Neuronal stem cell (in vitro differentiated cells): ENCODE results near the gene SYNE1.

Experiments
- DNase-seq: peaks from one replicate; pipeline ENCODE4 v3.0.0-alpha.2; 2013; ENCODE audit warnings: low spot score
- H2AFZ ChIP-seq: one replicate; pipeline ENCODE4 v1.6.1; 2013; ENCODE audit warnings: mild to moderate bottlenecking, low read length, inconsistent platforms
- H2AK5ac ChIP-seq: 2 replicates; pipeline ENCODE4 v1.6.1; 2013; ENCODE audit warnings: low read depth, mild to moderate bottlenecking, inconsistent platforms, low read length, moderate library complexity, mixed read lengths
- H2BK120ac ChIP-seq: 2 replicates; pipeline ENCODE4 v1.6.1; 2013; ENCODE audit warnings: low read depth, mild to moderate bottlenecking, inconsistent platforms, low read length, moderate library complexity, mixed read lengths
- H2BK12ac ChIP-seq: one replicate; pipeline ENCODE4 v1.6.1; 2013; ENCODE audit warnings: low read length, inconsistent platforms
- H2BK15ac ChIP-seq: 2 replicates; pipeline ENCODE4 v1.6.1; 2013; ENCODE audit warnings: mild to moderate bottlenecking, low read length, inconsistent platforms, mixed read lengths
- H2BK5ac ChIP-seq: one replicate; pipeline ENCODE4 v1.6.1; 2013; ENCODE audit warnings: inconsistent platforms, mild to moderate bottlenecking, low read length, moderate library complexity
- H3K14ac ChIP-seq: one replicate; pipeline ENCODE4 v1.6.1; 2013; ENCODE audit warnings: low read length, inconsistent platforms
- H3K18ac ChIP-seq: 2 replicates; pipeline ENCODE4 v1.6.1; 2013; ENCODE audit warnings: low read length, inconsistent platforms
- H3K23ac ChIP-seq: 2 replicates; pipeline ENCODE4 v1.6.1; 2013; ENCODE audit warnings: low read depth, mild to moderate bottlenecking, mixed read lengths, low read length, inconsistent platforms; ENCODE audit not compliant: poor library complexity
- H3K27ac ChIP-seq: replicated peaks from 3 replicates; pipeline ENCODE4 v1.5.1; 2013; ENCODE audit warnings: low read length, inconsistent platforms
- H3K27me3 ChIP-seq, 3 experiments: 2 replicates each; pipeline ENCODE4 v1.6.1; 2013; ENCODE audit warnings: low read length in 3 of 3, mild to moderate bottlenecking in 2 of 3, inconsistent platforms in 1 of 3, low read depth in 1 of 3, mixed read lengths in 1 of 3, moderate library complexity in 1 of 3; ENCODE audit not compliant: control insufficient read depth in 3 of 3, insufficient read depth in 3 of 3
- H3K36me3 ChIP-seq, 2 donors: replicated peaks in 1 of 2; 2 replicates each; pipeline ENCODE4 v1.6.1; 2013; ENCODE audit warnings: low read length in 2 of 2; ENCODE audit not compliant: control insufficient read depth in 2 of 2, insufficient read depth in 2 of 2
- H3K4ac ChIP-seq: 2 replicates; pipeline ENCODE4 v1.6.1; 2013; ENCODE audit warnings: inconsistent platforms, mild to moderate bottlenecking, low read length, moderate library complexity
- H3K4me1 ChIP-seq, 2 donors: 1 replicate in 1 of 2; 2 replicates in 1 of 2; pipeline ENCODE4 v1.6.1; 2013; ENCODE audit warnings: low read length in 2 of 2, low read depth in 1 of 2; ENCODE audit not compliant: control insufficient read depth in 2 of 2, insufficient read depth in 1 of 2
- H3K4me2 ChIP-seq: one replicate; pipeline ENCODE4 v1.6.1; 2013; ENCODE audit warnings: mild to moderate bottlenecking, low read length, inconsistent platforms; ENCODE audit not compliant: insufficient read depth, poor library complexity, severe bottlenecking
- H3K4me3 ChIP-seq, 2 donors: 2 replicates each; pipeline ENCODE4 v1.5.1; 2013; ENCODE audit warnings: low read length in 2 of 2, mild to moderate bottlenecking in 2 of 2, inconsistent platforms in 1 of 2, moderate library complexity in 1 of 2
- H3K79me1 ChIP-seq: one replicate; pipeline ENCODE4 v1.6.1; 2013; ENCODE audit warnings: low read depth, mild to moderate bottlenecking, inconsistent platforms, low read length, moderate library complexity
- H3K9ac ChIP-seq: one replicate; pipeline ENCODE4 v1.6.1; 2013; ENCODE audit warnings: mild to moderate bottlenecking, low read depth, low read length, inconsistent platforms; ENCODE audit not compliant: poor library complexity
- H3K9me3 ChIP-seq, 2 donors: replicated peaks in 1 of 2; 2 replicates each; pipeline versions ENCODE3 to v1.6.1; 2013; ENCODE audit warnings: low read length in 2 of 2, mild to moderate bottlenecking in 2 of 2, inconsistent platforms in 1 of 2, low read depth in 1 of 2, mixed read lengths in 1 of 2, moderate library complexity in 1 of 2; ENCODE audit not compliant: control insufficient read depth in 2 of 2, insufficient read depth in 1 of 2
- H4K8ac ChIP-seq: one replicate; pipeline ENCODE4 v1.6.1; 2013; ENCODE audit warnings: low read depth, mild to moderate bottlenecking, inconsistent platforms, low read length, moderate library complexity
- H4K91ac ChIP-seq: one replicate; pipeline ENCODE4 v1.6.1; 2013; ENCODE audit warnings: low read length, low read depth, mild to moderate bottlenecking, inconsistent platforms; ENCODE audit not compliant: poor library complexity
- WGBS, 2 donors: extraction: QIAGEN DNeasy Blood & Tissue Kit; methylation state at CpG; one replicate each; pipeline ENCODE4 v1.1.7; 2013; ENCODE audit warnings: missing lambda C conversion rate in 2 of 2, mixed read lengths in 1 of 2; ENCODE audit not compliant: insufficient read length in 2 of 2, insufficient replicate concordance in 1 of 2; ENCODE audit errors: extremely low coverage in 2 of 2; 5-methylcytosine and 5-hydroxymethylcytosine counted together

SYNE1 gene

DNA sequence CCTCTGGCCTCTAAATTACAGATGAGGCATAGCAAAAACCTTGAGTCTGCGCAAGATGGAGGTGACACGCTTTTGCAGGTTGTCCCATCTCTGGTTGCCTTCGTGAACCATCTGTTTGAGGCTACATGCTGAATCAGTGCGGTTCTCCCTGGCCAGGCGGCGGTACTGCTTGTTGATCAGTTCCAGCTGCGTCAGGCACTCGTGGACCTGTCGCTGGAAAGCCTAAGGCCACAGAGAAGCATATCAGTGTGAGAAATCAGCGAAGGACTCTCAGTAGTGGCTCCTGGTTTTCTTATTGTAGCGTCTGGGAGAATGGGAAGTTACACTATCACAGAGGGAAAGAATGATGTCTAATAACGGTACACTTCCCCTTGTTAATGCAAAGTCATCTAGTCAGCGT, 485.2 kb downstream of the SYNE1 start:
- no peak overlapping the region for H3K4ac ChIP-seq
- no peak for DNase-seq
- no peak overlapping the region for H3K14ac ChIP-seq
- no peak overlapping the region for H2AFZ ChIP-seq
- H3K9ac ChIP-seq = no peak overlapping the region
- no peak overlapping the region for H2AK5ac ChIP-seq
- no peak overlapping the region for H4K8ac ChIP-seq
- H2BK5ac ChIP-seq = no peak overlapping the region
- no peaks in the 10 kb centered on the region for H3K27me3 ChIP-seq
- H2BK15ac ChIP-seq = no peak overlapping the region
- no peak overlapping the region for H3K18ac ChIP-seq
- H3K27ac ChIP-seq = no peak overlapping the region
- no peak overlapping the region for H2BK120ac ChIP-seq
- no peak overlapping the region for H4K91ac ChIP-seq
- H3K4me2 ChIP-seq = no peak overlapping the region
- WGBS, 2 donors = no CpG with 5 or more reads among the region's 13 CpGs
- peak overlapping the region in 1 of 2 donors; percentile 56 for H3K4me3 ChIP-seq
- H3K79me1 ChIP-seq = no peaks in the 10 kb centered on the region
- no peaks in the 10 kb centered on the region for H3K4me1 ChIP-seq
- H3K23ac ChIP-seq = no peak overlapping the region
- H2BK12ac ChIP-seq = no peak overlapping the region
- H3K9me3 ChIP-seq = no peaks in the 10 kb centered on the region
- H3K36me3 ChIP-seq = no peaks in the 10 kb centered on the region

DNA sequence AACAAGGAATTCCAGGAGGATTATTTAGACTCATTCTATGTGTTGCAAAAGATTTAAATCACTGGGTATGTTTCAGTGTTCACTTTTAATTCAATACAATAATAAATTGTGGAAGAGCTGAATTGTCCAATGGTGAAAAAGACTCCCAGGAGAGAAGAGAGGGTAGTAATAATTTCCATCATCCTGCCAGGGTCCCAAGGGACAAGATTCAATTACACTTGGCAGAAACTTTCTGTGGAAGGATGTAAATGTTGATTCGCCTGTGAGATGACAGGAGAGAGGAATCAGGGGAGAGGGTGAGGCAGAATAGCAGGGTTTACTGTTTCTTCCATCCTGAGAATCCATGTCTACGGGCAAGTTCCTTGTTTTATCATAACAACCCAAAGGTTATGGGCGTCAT, 487.0 kb downstream of the SYNE1 start:
- no peak overlapping the region for H2BK5ac ChIP-seq
- H3K14ac ChIP-seq = no peak overlapping the region
- H3K9ac ChIP-seq = no peak overlapping the region
- no peaks in the 10 kb centered on the region for H3K27me3 ChIP-seq
- no peak overlapping the region for H2BK120ac ChIP-seq
- no peak overlapping the region for H3K23ac ChIP-seq
- no peak overlapping the region for H2BK15ac ChIP-seq
- H4K91ac ChIP-seq = no peak overlapping the region
- H4K8ac ChIP-seq = no peak overlapping the region
- no peak overlapping the region for H3K27ac ChIP-seq
- no peak overlapping the region for H3K4ac ChIP-seq
- no peak overlapping the region for H2AFZ ChIP-seq
- no peak overlapping the region for H3K18ac ChIP-seq
- H3K4me1 ChIP-seq = no peaks in the 10 kb centered on the region
- H3K36me3 ChIP-seq = no peaks in the 10 kb centered on the region
- no peak for DNase-seq
- H3K4me2 ChIP-seq = no peak overlapping the region
- H3K4me3 ChIP-seq = no peak overlapping the region
- H2AK5ac ChIP-seq = no peak overlapping the region
- no peak overlapping the region for H2BK12ac ChIP-seq
- H3K79me1 ChIP-seq = no peaks in the 10 kb centered on the region
- no peaks in the 10 kb centered on the region for H3K9me3 ChIP-seq
- WGBS, 2 donors = no CpG with 5 or more reads among the region's 3 CpGs

DNA sequence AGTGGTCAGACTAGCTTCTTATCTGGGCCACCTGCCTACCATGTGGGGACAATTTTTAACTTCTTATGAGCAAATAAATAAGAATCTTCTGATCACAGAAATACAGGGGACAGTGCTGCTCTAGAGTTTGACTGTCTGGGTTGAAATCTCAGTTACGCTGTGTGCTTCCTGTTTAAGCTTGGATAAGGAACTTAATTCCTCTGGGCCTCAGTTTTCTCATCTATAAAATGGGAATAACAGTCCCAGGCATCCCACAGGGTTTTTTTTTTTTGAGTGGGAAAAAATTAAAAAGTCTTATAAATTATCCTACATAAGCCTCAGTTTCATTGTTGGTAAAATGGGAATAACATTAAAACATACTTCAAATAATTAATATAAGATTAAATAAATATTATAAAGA, 488.8 kb downstream of the SYNE1 start:
- H3K79me1 ChIP-seq = no peaks in the 10 kb centered on the region

DNA sequence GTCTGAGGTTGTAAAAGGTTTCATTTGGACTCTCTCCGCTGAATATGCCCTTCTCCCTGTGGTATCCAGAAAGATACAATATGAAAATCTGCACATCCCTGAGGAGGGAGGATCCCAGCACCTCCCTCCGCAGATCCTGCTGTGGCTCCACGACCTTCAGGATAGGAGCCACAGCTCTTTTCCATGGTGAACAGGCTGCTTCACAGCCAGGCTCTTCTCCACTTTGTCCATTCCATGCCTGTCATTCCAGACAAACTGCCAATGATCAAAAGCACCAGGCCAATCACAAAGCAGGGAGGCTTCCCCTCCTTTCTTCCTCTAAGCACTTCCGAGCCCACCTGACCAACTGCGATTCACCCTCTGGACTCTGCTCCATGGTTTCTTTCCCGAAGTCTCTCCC, 489.9 kb downstream of the SYNE1 start:
- Histone ChIP-seq H2AK5ac (no peak overlapping the region), H3K4me3 (no peak overlapping the region), H3K27me3 (no peaks in the 10 kb centered on the region), H2BK120ac (no peak overlapping the region), H2BK15ac (no peak overlapping the region), H3K36me3 (no peaks in the 10 kb centered on the region), H3K79me1 (no peaks in the 10 kb centered on the region), H2AFZ (no peak overlapping the region), H3K18ac (peak overlapping the region; percentile 5), H3K14ac (no peak overlapping the region), H3K4me2 (no peak overlapping the region), H3K23ac (no peak overlapping the region), H2BK12ac (no peak overlapping the region), H2BK5ac (no peak overlapping the region), H3K4ac (no peak overlapping the region), H3K9ac (no peak overlapping the region), H4K91ac (no peak overlapping the region), H3K4me1 (no peaks in the 10 kb centered on the region), H4K8ac (no peak overlapping the region), H3K27ac (no peak overlapping the region), H3K9me3 (no peaks in the 10 kb centered on the region)
- no CpG with 5 or more reads among the region's 6 CpGs for WGBS, 2 donors
- DNase-seq = no peak

More for the DNA sequence above, 488.8 kb downstream of the SYNE1 start:
- Histone ChIP-seq H3K9me3 (no peaks in the 10 kb centered on the region), H2BK120ac (no peak overlapping the region), H3K27ac (no peak overlapping the region), H4K91ac (no peak overlapping the region), H3K4me1 (no peaks in the 10 kb centered on the region), H3K9ac (peak overlapping the region; percentile 51), H3K36me3 (no peaks in the 10 kb centered on the region), H4K8ac (no peak overlapping the region), H2AK5ac (no peak overlapping the region), H2BK12ac (no peak overlapping the region), H3K18ac (no peak overlapping the region), H3K14ac (no peak overlapping the region), H3K27me3 (no peaks in the 10 kb centered on the region), H2BK15ac (no peak overlapping the region), H3K4ac (no peak overlapping the region), H3K4me2 (no peak overlapping the region), H3K4me3 (no peak overlapping the region), H2AFZ (no peak overlapping the region), H2BK5ac (no peak overlapping the region), H3K23ac (no peak overlapping the region)
- WGBS, 2 donors = no CpG with 5 or more reads among the region's 1 CpG
- no peak for DNase-seq
